GM19455 (cell line): ENCODE results near the gene GFOD2.

Experiments used
- ATAC-seq: cut with Tn5 transposase; IDR thresholded peaks from one replicate; pipeline ENCODE4 v1.9.1; 2021; ENCODE audit not compliant: unreplicated experiment

GFOD2 gene

GRCh38 chr16:67660564-67661028 lies 58.5 kb downstream of the GFOD2 start, which contains the start of gene PARD6A:
Gene PARD6A (plus strand): TSS chr16:67660960. CDS start chr16:67661039, 79 bp downstream.
- ATAC-seq = peak; percentile 72

GRCh38 chr16:67659675-67660563 lies 59.2 kb downstream of the GFOD2 start, which contains the start of gene ACD:
Gene ACD (minus strand): TSS chr16:67660260. CDS start chr16:67660220, 40 bp downstream.
- peak; percentile 46 for ATAC-seq

DNA sequence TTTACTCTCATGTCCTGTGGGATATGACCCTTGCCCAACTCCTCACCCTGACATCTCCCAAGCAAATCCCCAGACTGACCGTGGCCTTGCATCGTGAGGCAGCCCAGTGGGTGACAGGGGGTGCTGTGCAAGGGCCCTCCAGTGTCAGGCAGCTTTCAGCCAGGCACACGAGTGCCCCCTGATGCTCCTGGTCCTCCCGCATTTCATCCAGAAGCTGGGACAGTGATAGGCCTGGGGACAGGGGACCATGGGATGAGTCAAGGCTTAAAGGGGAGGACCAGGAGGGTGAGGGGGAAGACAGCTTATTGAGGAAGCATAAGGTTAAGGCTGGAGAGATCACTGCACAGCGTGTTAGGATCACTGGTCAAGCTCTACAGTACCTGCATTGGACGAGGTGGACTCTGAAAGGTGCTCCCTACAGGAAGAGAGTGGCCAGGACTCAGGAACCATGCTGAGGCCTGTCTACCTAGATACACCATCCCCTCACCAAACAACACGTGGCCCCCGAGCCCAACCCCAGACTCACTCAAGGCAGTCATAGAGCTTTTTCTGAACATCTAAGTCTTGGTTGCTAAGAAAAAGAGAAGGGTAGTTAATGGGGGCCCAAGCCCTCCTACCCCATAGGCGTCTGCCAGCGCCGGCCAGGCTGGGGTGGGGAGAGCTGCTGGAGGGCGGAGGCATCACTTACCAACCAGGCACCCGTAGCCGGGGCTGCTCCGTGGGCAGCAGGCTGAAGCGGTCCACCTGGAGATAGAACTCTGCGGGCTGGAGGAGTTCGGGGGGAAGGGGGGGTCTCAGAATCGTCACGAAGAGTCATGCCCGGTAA lies 60.1 kb downstream of the GFOD2 start:
- no peak for ATAC-seq

GRCh38 chr16:67657751-67658518 lies 61.2 kb downstream of the GFOD2 start:
- no peak for ATAC-seq

- ATAC-seq = no peak
These were observed 62.0 kb downstream of the GFOD2 start for GRCh38 chr16:67657017-67657608.

GRCh38 chr16:67656344-67657016 lies 62.6 kb downstream of the GFOD2 start:
- no peak for ATAC-seq

GRCh38 chr16:67655363-67655762 lies 63.8 kb downstream of the GFOD2 start:
- ATAC-seq = no peak

DNA sequence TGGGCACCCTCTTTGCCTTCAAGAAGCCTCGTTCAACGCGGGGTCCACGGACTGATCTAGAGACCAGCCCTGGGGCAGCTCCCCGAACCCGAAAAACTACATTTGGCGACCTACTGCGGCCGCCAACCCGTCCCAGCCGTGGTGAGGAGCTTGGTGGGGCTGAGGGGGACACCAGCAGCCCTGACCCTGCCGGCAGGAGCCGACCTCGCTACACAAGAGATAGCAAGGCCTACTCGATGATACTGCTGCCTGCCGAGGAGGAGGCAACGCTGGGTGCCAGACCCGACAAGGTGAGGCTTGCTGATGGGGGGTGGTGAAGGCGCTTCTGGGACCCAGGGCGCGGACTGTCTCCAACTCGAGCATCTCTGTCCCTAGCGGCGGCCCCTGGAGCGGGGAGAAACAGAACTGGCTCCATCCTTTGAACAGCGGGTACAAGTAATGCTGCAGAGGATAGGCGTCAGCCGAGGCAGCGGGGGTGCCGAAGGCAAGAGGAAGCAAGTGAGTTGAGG lies 64.7 kb downstream of the GFOD2 start:
- ATAC-seq = no peak

GRCh38 chr16:67653789-67654402 lies 65.2 kb downstream of the GFOD2 start:
- ATAC-seq = no peak

DNA sequence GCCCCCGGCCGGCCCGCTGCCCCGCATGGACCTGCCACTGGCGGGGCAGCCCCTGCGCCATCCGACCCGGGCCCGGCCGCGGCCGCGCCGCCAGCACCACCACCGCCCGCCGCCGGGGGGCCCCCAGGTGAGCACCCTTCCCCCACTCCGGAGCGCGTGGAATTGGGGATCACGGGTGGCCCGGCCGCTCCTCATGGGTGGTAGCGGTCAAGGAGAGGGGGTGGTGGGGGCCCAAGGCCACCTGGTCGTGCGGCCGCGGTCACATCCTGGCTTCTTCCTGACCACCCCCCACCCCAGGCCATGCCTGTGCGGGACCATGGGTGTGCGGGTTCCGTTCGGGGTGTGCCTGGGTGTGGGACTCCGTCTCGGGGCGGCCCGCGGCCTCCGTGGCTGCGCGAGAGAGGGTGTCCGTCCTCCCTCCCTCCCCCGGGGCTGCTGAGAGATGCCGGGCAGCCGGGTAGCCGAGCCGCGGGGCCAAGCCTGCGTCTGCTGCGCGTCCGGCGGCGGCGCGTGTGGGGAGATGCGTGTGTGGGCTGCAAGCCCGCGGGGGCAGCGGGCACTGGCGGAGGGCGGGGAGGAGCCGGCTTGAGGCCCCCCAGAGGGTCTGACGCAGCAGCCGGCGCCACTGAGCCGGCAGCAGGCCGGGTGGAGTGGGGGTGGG lies 65.9 kb downstream of the GFOD2 start:
- ATAC-seq = no peak

- ATAC-seq = no peak
These were observed 66.5 kb downstream of the GFOD2 start for GRCh38 chr16:67652578-67653127.

GRCh38 chr16:67651847-67652246 lies 67.3 kb downstream of the GFOD2 start:
- no peak for ATAC-seq

GRCh38 chr16:67651039-67651438 lies 68.1 kb downstream of the GFOD2 start:
- ATAC-seq = no peak

GRCh38 chr16:67650023-67650422 lies 69.1 kb downstream of the GFOD2 start:
- no peak for ATAC-seq

DNA sequence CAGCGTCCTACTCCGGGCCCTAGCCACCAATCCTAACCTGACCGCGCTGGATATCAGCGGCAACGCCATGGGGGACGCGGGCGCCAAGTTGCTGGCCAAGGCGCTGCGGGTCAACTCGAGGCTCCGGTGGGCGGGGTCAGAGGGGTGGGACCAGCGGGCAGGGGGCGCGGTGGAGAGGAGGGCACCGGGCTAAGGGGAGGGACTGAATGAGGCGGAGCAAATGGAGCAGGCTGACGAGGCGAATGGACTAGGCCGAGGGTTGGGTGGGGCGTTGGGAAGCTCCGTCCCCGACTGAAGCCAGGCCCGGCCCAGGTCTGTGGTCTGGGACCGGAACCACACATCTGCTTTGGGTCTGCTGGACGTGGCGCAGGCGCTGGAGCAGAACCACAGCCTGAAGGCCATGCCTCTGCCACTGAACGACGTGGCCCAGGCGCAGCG lies 69.6 kb downstream of the GFOD2 start:
- no peak for ATAC-seq

DNA sequence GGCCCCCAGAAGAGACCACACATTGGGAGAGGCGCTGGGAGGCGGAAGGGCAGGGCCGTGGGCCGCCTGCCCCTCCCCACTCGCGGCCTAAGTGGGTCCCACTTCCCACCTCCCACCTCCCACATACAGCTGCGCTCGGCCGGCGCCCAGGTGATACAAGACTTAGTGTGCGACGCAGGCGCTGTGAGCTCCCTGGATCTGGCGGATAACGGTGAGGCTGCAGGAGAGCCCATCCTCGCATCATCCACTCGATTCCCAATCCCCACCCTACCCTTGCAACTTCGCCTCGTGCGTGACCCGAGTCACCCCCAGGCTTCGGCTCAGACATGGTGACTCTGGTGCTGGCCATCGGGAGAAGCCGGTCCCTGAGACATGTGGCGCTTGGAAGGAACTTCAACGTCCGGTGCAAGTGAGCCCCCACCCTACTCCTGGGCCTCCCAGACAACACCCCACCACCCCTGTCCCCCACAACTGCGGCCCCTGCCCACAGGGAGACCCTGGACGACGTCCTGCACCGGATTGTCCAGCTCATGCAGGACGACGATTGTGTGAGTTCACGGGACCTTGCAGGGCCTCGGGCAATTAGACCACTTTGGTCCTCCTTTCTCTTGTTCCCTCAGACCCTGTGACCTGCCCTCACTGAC lies 70.2 kb downstream of the GFOD2 start:
- no peak for ATAC-seq

DNA sequence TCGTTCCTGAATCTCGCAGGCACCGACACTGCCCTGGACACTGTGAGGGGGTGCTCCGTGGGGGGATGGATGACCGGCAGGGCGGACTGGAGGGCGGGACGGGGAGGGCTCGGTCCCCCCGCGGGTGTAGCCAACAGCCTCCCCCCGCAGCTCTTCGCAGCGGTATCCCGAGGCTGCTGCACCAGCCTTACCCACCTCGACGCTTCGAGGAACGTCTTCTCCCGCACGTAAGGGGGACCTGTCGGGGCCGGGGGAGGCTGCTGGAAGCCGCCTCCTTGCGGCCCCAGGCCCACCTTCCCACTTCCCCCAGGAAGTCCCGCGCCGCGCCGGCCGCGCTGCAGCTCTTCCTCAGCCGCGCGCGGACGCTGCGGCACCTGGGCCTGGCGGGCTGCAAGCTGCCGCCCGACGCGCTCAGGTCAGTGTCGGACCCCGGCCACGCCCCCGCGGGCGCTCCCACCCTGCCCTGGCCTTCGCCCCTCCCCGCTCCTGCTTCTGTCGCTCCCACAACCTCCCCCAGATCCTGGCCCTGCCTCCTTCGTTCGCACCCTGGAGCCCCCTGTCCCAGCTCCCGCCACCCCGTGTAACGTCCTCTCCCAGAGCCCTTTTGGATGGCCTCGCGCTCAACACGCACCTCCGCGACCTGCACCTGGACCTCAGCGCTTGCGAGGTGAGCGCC lies 70.9 kb downstream of the GFOD2 start:
- ATAC-seq = no peak
